Smooth muscle cell (in vitro differentiated cells): Measurements from ENCODE around the gene KRTAP10-1. TPM values are rescaled to one million over a fixed set of nuclear protein-coding genes. Genes with fewer than 3 reads are reported as not detected.

Experiments used
- DNase-seq: peaks from one replicate; lab custom pipeline; 2025; ENCODE audit not compliant: unreplicated experiment; lab: John Stamatoyannopoulos, UW
- H2AFZ ChIP-seq: fragments of 200-600 bp; sonication (generic); 2 replicates; pipeline ENCODE4 v1.6.0; 2016; ENCODE audit warnings: antibody characterized with exemption, low read depth, mild to moderate bottlenecking
- H3F3A ChIP-seq: fragments of 200-600 bp; sonication (generic); 2 replicates; pipeline ENCODE4 v1.6.0; 2017; ENCODE audit warnings: antibody characterized with exemption, low read depth
- H3K27ac ChIP-seq: fragments of 200-600 bp; sonication (generic); 2 replicates; pipeline ENCODE4 v1.5.1; 2016; ENCODE audit warnings: low read depth, mild to moderate bottlenecking
- H3K27me3 ChIP-seq: fragments of 200-600 bp; sonication (generic); 2 replicates; pipeline ENCODE4 v1.6.1; 2016; ENCODE audit warnings: low read depth, mild to moderate bottlenecking
- H3K36me3 ChIP-seq: fragments of 200-600 bp; sonication (generic); 2 replicates; pipeline ENCODE4 v1.5.1; 2016; ENCODE audit warnings: low read depth
- H3K4me1 ChIP-seq: fragments of 200-600 bp; sonication (generic); 2 replicates; pipeline ENCODE4 v1.5.1; 2016; ENCODE audit warnings: low read depth
- H3K4me2 ChIP-seq: fragments of 200-600 bp; sonication (generic); 2 replicates; pipeline ENCODE4 v1.6.0; 2016; ENCODE audit warnings: mild to moderate bottlenecking
- H3K4me3 ChIP-seq: fragments of 200-600 bp; sonication (generic); 2 replicates; pipeline ENCODE4 v1.5.1; 2016; ENCODE audit warnings: mild to moderate bottlenecking
- H3K79me2 ChIP-seq: fragments of 200-600 bp; sonication (generic); 2 replicates; pipeline ENCODE4 v1.6.0; 2016; ENCODE audit warnings: low read depth, mild to moderate bottlenecking
- H3K9ac ChIP-seq: fragments of 200-600 bp; sonication (generic); 2 replicates; pipeline ENCODE4 v1.6.0; 2016; ENCODE audit warnings: low read depth
- H3K9me3 ChIP-seq: fragments of 200-600 bp; sonication (generic); replicated peaks from 2 replicates; pipeline ENCODE4 v1.5.1; 2016; ENCODE audit warnings: low read depth
- H4K20me1 ChIP-seq: fragments of 200-600 bp; sonication (generic); 2 replicates; pipeline ENCODE4 v1.6.0; 2016; ENCODE audit warnings: low read depth
- WGBS: methylation state at CpG from one replicate; pipeline ENCODE4 v1.1.7; 2016; ENCODE audit warnings: low lambda C conversion rate; 5-methylcytosine and 5-hydroxymethylcytosine counted together
- polyA plus RNA-seq: library from polyadenylated mRNA; unstranded; fragments of >200 nt; fragmentation: Nextera tagmentation; extraction: Ambion mirVana; gene quantifications from 2 replicates; pipeline ENCODE4 v1.2.1, GENCODE V29; 2016
- total RNA-seq: library from RNA; depleted of rRNA; stranded (reverse); fragments of >200 nt; gene quantifications from 2 replicates; pipeline ENCODE4 v1.2.3, GENCODE V29; 2014
- TF ChIP-seq, protein P1 (sequence below): fragments of 200-600 bp; sonication (generic); IDR thresholded peaks from 2 replicates; pipeline ENCODE4 v1.5.1; 2017; ENCODE audit warnings: borderline replicate concordance, mild to moderate bottlenecking, antibody characterized with exemption; ENCODE audit not compliant: insufficient read depth, poor library complexity, severe bottlenecking

The KRTAP10-1 gene
- total and polyA plus RNA-seq, 2 experiments from 2014 or later = not detected

DNA sequence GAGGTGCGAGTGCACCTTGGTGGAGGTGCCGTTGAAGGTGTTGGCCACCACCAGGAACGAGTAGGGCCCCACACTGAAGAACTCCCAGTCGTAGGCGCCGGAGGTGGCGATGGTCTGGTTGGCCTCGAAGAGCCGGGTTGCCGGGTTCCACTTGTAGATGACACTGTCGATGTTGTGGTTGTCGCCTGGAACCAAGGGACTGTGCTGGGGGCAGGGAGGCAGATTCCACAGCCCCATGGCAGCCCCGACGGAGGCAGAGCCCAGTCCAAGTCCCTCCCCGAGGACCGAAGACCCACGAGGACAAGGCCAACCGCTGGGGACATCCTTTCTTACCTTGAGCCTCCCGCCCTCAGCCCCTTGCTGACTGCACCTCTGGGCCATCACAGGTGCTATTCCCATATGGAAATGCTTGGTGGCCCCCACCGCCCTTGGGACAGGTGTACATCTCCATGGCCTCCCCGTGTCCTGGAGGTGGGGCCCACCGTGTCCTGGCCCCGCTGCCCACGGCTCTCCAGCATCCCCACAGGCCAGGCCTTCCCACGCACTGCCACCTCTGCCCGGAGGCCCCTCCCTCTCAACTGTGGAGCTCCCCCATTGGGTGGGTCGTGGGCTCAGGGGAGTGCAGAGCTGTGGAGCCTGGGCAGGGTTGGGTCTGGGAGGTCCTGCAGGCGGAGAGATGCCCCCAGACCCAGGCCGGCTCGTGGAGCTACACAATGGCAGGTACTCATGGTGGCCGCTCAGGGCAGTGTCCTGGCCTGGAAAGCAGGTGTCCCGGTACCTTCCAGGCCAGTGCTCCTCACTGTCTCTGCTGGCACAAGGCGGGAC, 17.9 kb downstream of the KRTAP10-1 start:
- no peaks in the 10 kb centered on the region for H3K36me3 ChIP-seq
- no peaks in the 10 kb centered on the region for H3K9me3 ChIP-seq
- H3K4me2 ChIP-seq = no peak overlapping the region
- no peak overlapping the region for H3K9ac ChIP-seq
- no peaks in the 10 kb centered on the region for H3F3A ChIP-seq
- H3K4me3 ChIP-seq = no peak overlapping the region
- H3K27ac ChIP-seq = no peak overlapping the region
- no peaks in the 10 kb centered on the region for H3K79me2 ChIP-seq
- no peak overlapping the region for H2AFZ ChIP-seq
- 95% methylated on average over 30 of the region's 33 CpGs for WGBS
- no peaks in the 10 kb centered on the region for H3K4me1 ChIP-seq
- H3K27me3 ChIP-seq = no peaks in the 10 kb centered on the region
- DNase-seq = no peak
- H4K20me1 ChIP-seq = no peaks in the 10 kb centered on the region
- TF ChIP-seq, protein P1, sequence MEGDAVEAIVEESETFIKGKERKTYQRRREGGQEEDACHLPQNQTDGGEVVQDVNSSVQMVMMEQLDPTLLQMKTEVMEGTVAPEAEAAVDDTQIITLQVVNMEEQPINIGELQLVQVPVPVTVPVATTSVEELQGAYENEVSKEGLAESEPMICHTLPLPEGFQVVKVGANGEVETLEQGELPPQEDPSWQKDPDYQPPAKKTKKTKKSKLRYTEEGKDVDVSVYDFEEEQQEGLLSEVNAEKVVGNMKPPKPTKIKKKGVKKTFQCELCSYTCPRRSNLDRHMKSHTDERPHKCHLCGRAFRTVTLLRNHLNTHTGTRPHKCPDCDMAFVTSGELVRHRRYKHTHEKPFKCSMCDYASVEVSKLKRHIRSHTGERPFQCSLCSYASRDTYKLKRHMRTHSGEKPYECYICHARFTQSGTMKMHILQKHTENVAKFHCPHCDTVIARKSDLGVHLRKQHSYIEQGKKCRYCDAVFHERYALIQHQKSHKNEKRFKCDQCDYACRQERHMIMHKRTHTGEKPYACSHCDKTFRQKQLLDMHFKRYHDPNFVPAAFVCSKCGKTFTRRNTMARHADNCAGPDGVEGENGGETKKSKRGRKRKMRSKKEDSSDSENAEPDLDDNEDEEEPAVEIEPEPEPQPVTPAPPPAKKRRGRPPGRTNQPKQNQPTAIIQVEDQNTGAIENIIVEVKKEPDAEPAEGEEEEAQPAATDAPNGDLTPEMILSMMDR = no peak

DNA sequence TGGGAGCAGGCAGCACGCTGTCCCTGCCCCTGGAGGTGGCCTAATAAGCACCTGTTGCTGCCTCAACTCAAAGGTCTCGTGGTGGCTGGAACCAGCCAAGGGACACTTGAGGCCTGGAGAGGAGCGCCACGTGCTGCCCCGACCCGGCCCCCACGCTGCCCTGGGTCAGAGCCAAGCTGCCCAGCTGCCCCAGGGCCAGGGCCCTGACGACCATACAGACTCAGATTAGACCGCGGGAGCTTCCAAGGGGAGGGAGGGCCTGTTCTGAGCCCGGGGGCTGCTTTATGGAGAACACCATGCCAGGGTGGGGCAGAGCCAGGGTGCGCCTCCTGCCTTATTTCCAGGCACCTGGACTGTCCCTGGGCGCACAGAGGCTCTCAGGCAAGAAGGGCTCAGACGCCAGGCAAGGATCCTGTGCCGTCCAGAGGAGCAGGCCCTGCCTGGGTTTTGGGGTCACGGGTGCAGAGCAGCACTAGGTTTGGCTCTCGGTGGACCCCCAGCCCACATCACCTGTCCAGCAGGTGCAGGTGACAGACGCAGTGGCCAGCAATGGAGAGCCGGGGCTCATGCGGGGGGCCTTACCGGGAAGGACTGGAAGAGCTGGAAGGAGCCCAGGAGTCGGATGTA, 18.6 kb downstream of the KRTAP10-1 start:
- TF ChIP-seq, protein P1 = no peak
- 97% methylated on average over 22 of the region's 22 CpGs for WGBS

DNA sequence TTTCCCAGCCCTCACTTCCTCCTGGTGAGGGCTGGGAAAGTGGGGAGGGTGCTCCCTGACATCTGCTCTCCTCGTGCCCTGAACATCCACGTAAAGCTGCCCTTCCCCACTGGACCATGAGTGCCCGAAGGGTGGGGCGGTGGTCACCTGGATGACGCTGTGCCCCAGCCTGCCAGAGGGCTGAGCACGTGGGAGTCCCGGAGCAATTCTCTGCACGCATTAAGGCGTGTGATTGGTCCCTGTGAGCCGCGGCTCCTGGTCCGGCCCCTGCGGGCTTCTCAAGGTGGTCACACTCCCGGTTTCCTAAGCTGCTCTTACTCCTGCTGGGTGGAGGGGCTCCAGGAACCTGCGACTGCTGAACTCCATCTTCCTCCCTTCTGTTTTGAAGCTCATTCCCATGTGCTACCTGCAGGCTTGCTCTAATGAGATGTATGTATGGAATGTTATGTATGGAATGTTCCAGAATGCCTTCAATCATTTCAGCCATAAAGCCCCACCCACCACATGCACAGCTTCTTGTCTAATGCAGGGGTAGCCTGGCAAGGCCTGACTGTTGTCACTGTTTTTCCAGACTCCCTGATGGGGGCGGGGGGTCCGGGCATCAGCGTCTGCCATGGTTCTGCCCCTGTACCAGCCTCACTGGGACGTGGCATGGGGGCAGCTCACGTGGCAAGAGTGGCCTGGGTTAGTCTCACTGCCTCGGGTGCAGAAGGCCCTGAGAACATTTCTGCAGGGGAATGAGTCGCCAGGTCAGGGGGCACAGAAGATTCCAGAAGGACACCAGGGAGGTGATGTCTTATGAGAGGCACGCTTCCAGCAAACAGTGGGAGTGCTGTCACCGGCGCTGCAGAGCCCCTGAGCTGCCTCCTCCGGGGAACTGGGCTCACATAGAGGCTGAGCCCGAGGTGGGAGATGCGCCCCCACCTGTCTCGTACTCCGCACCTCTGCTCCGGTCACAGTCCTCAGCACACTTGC, 19.4 kb downstream of the KRTAP10-1 start:
- Histone ChIP-seq H2AFZ (no peak overlapping the region), H3K27ac (no peak overlapping the region), H3K9me3 (no peaks in the 10 kb centered on the region), H3K27me3 (no peaks in the 10 kb centered on the region), H3K9ac (no peak overlapping the region), H3K4me1 (no peaks in the 10 kb centered on the region), H3K79me2 (no peaks in the 10 kb centered on the region), H3K36me3 (no peaks in the 10 kb centered on the region), H4K20me1 (no peaks in the 10 kb centered on the region), H3K4me3 (no peak overlapping the region), H3F3A (no peaks in the 10 kb centered on the region), H3K4me2 (no peak overlapping the region)
- no peak for DNase-seq
- 90% methylated on average over 31 of the region's 31 CpGs for WGBS
- TF ChIP-seq, protein P1 = no peak

More for the DNA sequence above, 18.6 kb downstream of the KRTAP10-1 start:
- Histone ChIP-seq H3K27ac (no peak overlapping the region), H2AFZ (no peak overlapping the region), H3K4me1 (no peaks in the 10 kb centered on the region), H3K27me3 (no peaks in the 10 kb centered on the region), H4K20me1 (no peaks in the 10 kb centered on the region), H3K79me2 (no peaks in the 10 kb centered on the region), H3K9ac (no peak overlapping the region), H3F3A (no peaks in the 10 kb centered on the region), H3K36me3 (no peaks in the 10 kb centered on the region), H3K9me3 (no peaks in the 10 kb centered on the region), H3K4me3 (no peak overlapping the region), H3K4me2 (no peak overlapping the region)
- DNase-seq = no peak
